GM08714 (cell line): Measurements from ENCODE around the gene SESN1.

Source experiments
- H3K4me3 ChIP-seq: fragments of 200-500 bp; sonication (Bioruptor generic); 2 replicates; pipeline ENCODE4 v1.5.1; 2014; ENCODE audit warnings: mild to moderate bottlenecking, low read length, inconsistent platforms
- ZNF274 ChIP-seq: IDR thresholded peaks from 2 replicates; pipeline ENCODE4 v1.6.1; 2012; ENCODE audit warnings: mild to moderate bottlenecking, low read depth, low read length

SESN1 gene

DNA sequence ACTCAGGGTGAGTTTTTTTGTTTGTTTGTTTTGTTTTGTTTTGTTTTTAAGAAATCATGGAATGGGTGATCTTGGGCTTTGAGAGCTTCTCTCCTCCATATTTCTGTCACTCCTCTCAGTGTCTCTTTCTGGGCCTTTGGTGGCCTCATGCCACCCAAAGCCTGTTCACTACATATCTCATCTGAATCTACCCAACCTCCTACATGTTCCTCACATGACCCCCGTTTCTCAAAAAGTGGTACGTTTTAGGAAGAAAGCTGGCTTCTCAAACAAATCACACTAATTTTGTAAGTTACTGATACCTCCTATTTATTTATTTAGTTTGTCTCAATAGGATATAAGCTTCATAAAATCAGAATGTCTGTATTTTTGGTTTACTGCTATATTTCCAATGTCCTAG is 80.0 kb downstream of the SESN1 start:
- H3K4me3 ChIP-seq = no peak overlapping the region
- no peak for TF ChIP-seq ZNF274

DNA sequence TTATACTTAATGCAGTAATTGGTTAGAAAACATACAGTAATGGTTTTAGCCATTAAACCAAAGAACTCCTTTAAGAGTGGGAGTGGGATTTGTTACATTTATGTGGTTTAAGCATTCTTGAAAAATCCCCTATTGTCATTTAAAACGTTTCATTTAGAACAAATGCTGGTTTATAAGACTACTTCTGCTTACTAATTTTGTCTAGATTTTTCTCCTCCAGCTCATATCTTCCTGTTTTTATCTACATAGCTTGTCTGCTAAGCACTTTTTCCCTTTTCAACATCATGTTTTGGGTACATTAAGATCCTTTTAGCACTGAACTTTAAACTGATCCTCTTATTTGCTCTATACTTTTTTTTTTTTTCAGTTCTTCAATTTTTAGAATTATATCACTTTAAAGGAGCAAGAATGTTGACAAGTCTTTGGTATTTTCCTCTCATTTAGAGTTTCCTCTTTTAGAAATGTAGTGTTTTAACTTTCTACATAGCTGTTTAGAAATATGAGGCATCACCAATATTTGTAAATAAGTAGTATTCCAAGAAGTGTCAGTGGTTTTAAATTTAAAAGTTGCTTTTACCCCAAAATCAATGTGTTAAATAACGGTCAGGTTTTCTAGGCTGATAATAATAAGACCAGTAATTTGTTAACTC is 80.9 kb downstream of the SESN1 start:
- TF ChIP-seq ZNF274 = no peak
- no peak overlapping the region for H3K4me3 ChIP-seq

DNA sequence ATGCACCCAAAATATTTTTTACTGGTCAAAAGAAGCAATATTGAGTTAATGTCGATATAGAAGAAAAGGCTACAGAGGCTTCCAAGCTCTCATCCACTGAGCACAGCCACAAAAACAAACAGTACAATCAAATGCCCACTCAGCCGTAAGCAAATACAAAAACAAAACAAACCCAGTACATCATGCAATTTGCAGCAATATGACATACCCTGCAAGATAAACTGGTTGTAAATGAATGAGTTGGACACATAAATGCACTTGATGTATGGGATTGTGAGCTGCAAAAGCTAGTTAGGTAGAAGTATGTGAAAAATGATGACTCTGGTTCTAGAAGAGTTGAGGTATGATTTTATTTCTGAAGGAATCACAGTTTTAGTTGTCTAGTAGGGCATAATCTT is 83.9 kb downstream of the SESN1 start:
- TF ChIP-seq ZNF274 = no peak
- H3K4me3 ChIP-seq = no peak overlapping the region

DNA sequence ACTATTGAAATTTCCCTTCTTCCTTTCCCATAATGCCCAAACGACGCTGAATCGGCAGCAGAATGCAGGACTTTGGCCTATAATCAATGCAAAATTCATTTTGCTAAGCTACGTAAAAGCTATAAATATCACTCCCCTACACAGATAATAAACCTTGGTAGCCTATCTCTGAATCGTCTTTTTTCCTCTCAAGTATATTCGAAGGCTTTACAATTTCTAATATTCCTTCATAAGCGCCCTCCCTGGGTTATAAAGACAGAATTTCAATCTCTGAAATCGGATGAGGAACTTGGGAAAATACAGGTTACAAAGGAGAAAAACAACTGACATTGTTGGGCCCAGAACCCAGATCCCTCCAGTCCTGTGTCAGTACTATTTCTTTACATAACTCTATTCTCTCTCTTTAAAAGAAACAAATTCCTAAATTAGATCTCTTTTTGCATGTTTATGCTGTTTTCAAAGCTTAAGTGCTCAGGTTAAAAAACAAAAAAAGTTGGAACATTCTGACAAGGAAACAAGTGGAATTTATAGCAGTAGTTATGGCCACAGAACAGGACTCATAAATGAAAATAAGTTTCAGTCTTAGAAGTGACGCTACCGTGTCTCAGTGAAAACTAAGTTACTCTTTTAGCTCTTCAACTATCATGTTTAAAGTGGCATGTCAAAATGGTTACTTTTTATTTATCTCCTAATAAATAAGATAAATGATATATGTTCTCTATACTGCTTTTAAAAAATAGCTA is 84.5 kb downstream of the SESN1 start:
- peak overlapping the region; percentile 87 for H3K4me3 ChIP-seq
- TF ChIP-seq ZNF274 = no peak

DNA sequence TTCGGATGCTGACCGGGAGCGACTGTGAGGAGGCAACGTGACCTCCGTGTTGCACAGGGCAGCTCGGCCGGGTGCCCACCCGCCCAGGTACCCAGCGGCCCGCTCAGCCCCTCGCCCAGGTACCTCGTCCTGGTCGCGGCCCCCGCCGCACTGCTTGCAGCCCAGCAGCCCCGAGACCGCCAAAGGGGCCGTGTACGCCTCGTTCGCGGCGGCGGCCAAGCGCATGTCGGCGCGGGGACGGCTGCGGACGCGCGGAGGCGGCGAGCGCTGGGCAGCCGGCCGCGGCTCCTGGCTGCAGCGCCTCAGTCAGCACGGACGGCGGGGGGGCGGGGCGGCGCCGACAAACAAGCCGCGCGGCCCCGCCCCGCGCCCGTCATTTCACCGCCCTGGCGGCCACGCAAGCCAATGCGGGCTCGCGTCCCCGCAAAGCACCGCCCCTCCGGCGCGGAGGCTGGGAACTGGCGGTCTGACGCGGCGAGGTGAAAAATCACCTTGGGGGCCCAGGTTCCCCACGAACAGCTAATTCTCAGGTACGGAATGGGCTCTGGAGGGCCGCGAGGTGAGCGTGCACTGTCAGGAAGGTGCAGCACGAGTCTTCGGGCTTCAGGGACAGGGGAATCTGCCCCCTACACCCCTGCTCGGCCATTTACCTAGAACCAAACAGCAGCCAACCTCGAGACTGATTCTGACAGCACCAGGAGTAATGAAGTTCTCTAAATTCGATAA is 85.2 kb downstream of the SESN1 start:
- no peak for TF ChIP-seq ZNF274
- peak overlapping the region; percentile 87 for H3K4me3 ChIP-seq

DNA sequence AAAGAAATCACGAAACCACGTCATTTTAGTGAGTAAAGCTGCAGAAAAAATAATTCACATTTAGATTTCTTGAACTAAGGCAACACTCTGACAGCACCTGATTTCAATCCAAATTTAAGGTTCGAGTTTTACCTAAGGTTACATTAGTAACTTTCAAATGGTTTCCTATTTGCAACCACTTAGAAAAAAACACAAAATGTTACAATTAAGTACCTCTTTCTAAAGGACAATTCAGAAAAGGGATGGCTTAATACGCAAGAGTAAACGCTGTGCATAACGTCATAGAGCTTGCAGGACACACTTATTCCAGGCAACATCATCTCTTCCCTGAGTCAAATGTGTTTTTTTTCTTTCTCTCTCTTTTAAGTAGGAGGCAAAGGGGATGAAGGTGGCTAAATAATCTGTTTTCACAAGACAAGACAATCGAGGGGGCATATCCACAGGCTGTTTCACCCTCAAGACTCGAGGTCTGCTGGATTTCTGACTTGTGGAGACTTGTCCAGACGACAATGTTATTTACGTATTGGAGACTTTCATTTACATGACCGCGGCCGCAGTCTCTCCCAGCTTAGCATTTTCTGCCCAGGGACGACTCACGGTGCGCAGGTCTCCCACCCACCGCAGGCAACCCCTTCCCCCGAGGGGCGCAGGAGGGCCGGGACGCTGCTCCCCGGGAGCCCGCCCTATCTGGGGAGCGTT is 86.0 kb downstream of the SESN1 start:
- TF ChIP-seq ZNF274 = no peak
- peak overlapping the region; percentile 87 for H3K4me3 ChIP-seq

DNA sequence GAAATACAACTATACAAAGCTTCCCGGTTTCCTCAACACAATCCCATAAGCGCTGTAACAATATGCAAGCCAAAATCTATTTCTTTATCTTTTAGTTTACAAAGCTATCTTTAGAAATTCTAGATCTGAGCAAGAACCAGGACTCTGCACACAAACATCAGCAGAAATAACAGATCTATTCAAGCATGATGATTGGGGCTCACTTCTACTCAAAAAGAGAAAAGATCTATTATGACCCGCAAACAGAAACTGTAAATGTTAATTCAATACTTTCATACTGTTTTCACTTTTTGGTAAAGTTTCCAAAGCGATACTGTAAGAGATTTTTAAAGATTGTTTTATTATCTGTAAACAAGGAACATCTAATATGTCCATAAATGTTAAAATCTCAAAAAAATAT is 86.6 kb downstream of the SESN1 start:
- H3K4me3 ChIP-seq = peak overlapping the region; percentile 87; the same call in 1 of the 2 replicates
- no peak for TF ChIP-seq ZNF274

DNA sequence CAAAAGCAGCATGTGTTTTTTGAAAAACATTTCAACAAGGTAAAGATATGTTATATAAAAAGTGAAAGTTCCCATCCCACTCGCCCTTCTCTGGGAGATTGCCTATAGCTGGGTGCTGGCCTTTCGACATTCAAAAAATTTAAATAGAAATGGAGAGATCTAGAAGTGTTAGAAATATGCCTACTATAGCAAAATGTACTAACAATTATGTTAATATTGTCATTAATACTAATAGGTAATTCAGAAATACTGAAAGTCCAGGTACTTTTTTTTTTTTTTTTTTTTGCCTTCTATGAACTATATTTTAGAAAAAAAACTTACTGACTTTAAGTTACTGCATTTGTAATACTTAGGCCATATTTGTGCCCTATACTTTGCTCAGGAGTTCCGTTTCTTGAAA is 87.1 kb downstream of the SESN1 start:
- no peak for TF ChIP-seq ZNF274
- no peak overlapping the region for H3K4me3 ChIP-seq

DNA sequence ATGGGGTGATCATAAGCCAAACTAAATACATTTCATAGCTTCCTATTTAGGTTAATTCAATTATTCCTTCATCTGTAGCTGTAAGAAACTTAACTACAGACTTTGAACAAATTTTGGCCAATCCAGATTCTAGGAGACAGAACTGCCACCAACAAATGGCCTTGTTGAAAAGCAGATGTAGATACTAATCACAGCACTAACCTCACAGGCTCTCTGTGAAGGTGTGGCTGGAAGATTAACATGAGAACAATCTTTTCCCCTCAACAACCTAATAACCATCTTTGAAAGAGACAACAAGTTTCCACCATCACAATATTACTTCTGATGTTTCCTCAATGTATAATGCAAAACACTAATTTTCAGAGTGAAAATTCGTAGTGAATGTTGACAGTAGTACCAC is 87.8 kb downstream of the SESN1 start:
- TF ChIP-seq ZNF274 = no peak
- H3K4me3 ChIP-seq = no peak overlapping the region

DNA sequence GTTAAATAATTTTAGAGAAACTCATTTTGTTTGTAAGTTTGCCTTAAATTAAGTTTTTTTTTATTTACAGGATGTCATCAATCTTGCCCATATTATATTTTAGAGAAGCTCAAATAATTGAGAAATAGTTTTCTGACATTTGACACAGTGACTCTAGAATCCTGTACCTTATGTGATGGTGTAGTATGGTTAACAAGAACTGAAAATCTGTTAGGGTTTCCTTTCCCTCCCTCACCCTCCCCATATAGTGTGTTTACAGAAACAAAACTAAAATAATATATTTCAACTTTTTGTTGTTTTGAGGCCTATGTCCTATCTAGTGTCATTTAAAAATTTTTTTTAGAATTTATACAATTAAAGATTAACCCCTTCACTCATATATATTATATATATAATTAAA is 91.8 kb downstream of the SESN1 start:
- TF ChIP-seq ZNF274 = no peak
- no peak overlapping the region for H3K4me3 ChIP-seq

DNA sequence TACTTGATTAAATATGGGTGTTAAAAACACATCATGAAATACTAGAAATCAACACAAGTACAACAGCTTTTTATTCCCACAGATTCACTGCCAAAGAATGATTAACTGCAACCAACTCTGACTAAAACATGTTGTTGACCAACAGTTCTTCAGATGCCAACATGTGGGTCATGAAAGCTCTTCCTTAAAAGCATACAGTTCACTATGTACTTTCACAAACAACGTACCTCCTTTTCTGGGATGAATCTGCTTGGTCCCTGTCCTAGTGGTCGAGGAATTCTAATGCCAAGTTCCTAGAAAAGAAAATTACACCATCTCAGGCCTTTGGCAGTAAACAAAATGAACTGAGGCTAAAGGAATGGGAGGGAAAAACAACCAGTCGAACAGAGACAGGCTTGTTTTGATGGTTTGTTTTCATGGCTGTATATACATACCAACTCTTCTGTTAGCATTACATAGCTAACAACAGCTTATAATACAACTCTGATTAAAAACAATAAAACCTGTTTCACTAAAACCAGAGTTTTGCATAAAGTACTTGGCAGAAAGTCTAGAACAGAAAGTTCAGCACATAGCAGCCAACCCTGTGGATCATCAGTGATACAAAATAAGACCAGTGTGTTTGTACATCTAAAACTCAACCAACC is 92.5 kb downstream of the SESN1 start:
- no peak overlapping the region for H3K4me3 ChIP-seq
- TF ChIP-seq ZNF274 = no peak

DNA sequence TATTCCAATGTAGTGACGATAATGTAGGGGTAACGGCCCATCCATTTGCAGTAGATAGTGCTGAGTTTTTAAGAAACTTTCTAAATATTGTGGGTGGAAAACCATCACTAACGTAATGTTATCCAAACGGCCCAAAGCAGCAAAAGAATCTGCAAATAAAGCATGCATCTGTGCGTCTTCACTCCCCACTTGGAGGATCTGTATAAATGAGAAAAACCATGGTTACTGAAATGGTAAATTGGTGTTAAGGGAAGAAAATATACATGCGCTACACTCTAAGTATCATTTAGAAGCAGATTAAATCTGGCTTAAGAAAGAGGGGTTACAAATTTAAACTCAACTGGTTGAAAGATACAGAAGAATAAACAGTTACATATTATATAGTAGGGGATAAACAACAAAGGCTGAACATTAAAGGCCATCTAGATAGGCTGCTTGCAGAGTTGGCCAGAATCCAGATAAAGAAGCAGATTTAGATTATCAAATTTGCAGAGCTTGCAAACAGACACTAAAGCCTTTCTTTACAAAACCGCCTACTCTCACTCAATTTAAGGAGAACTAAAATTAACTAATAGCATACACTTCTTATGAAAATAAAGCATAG is 93.3 kb downstream of the SESN1 start:
- TF ChIP-seq ZNF274 = no peak
- no peak overlapping the region for H3K4me3 ChIP-seq

DNA sequence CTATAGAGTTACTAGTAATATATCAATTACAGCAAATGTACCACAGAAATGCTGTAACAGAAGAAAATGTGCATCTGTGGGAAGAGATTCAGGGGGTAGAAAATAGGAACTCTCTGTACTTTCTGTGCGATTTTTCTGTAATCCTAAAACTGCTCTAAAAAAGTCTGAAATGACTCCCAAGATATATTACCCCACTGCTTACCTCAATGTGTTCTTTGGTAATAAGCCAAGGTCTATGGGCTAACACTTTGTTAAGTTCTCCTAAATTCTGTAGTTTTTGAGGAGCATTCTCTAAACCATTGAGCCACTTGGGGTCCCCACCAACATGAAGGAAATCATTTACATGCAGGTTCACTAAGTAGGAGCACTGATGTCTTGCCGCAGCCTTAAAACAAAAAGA is 94.4 kb downstream of the SESN1 start:
- TF ChIP-seq ZNF274 = no peak
- H3K4me3 ChIP-seq = no peak overlapping the region

DNA sequence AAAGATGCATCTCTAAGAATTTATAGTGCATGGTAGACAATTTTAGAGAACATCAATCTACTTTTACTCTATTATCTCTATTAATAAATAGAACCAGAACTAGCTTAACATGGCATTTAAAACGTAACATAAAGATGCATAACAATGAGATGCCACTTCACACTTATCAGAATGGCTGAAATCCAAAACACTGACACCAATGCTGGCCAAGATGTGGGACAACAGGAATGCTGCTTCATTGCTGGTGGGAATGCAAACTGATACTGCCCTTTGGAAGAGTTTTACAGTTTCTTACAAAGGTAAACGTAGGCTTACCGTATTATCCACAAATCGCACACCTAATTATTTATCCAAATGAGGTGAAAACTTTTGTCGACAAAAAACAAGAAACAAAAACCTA is 95.2 kb downstream of the SESN1 start:
- no peak overlapping the region for H3K4me3 ChIP-seq
- TF ChIP-seq ZNF274 = no peak
